LNCaP clone FGC (cell line): ENCODE results near the gene SLC16A3.

ENCODE experiments used
- DNase-seq: peaks from one replicate; pipeline ENCODE4 v3.0.0-alpha.2; 2011; ENCODE audit warnings: low read depth
- H3K4me3 ChIP-seq: 2 replicates; pipeline ENCODE4 v1.5.1; 2011; ENCODE audit warnings: mild to moderate bottlenecking, low read depth, low read length, control low read depth
- CTCF ChIP-seq: IDR thresholded peaks from 2 replicates; pipeline ENCODE4 v1.5.1; 2012; ENCODE audit warnings: mild to moderate bottlenecking; ENCODE audit not compliant: control insufficient read depth, insufficient read depth; ENCODE audit errors: extremely low read depth

SLC16A3 gene

GRCh38 chr17:82215095-82215971, 13.5 kb upstream of the SLC16A3 start:
- H3K4me3 ChIP-seq = no peak overlapping the region
- DNase-seq = no peak
- TF ChIP-seq CTCF = no peak

- H3K4me3 ChIP-seq = no peak overlapping the region
- no peak for DNase-seq
- TF ChIP-seq CTCF = no peak
Measured at GRCh38 chr17:82215972-82216300, 12.9 kb upstream of the SLC16A3 start.

- no peak overlapping the region for H3K4me3 ChIP-seq
- no peak for TF ChIP-seq CTCF
- DNase-seq = no peak
Measured at GRCh38 chr17:82216301-82217119, 12.3 kb upstream of the SLC16A3 start.

GRCh38 chr17:82217120-82217529, 11.7 kb upstream of the SLC16A3 start:
- DNase-seq = no peak
- no peak overlapping the region for H3K4me3 ChIP-seq
- no peak for TF ChIP-seq CTCF

GRCh38 chr17:82217530-82218204, 11.2 kb upstream of the SLC16A3 start:
- no peak for TF ChIP-seq CTCF
- no peak for DNase-seq
- H3K4me3 ChIP-seq = no peak overlapping the region

- DNase-seq = no peak
- no peak overlapping the region for H3K4me3 ChIP-seq
- TF ChIP-seq CTCF = no peak
Measured at GRCh38 chr17:82218349-82219075, 10.3 kb upstream of the SLC16A3 start.
